ENCODE results near the gene ATG4B.

DNA sequence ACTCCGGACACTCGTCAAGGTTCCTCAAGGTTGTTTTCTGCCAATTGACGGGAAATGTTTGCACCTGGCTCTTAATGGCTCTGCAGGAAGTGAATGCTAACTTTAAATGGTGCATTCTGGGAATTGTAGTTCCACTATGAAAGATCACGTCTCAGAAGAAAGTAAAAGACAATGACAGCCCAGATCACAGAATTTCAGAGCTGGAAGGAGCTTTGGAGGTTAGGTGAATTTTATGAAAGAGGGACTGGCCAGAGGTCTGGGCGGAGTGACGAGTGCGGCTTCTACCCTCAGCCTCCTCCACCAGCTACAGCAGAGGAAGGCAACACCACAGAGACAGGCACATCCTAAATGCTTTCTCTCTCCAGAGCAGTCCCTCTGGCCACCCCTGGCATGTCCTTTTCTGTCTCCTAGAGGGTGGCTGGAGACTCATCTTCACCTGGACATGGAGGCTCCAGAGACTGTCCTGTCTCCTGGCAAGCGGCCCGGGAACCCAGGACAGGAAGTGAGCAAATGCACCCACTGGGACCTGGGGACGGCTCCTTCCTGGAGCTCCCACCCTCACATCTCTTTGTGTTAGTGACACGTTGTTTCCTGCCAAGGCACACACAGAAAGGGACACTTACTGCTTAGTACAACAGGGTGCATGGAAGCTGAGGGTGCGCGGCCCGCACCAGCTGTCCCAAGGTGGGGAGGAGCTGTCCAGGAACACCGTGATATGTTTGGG, 19.9 kb upstream of the ATG4B start:
- TF ChIP-seq, protein P1, sequence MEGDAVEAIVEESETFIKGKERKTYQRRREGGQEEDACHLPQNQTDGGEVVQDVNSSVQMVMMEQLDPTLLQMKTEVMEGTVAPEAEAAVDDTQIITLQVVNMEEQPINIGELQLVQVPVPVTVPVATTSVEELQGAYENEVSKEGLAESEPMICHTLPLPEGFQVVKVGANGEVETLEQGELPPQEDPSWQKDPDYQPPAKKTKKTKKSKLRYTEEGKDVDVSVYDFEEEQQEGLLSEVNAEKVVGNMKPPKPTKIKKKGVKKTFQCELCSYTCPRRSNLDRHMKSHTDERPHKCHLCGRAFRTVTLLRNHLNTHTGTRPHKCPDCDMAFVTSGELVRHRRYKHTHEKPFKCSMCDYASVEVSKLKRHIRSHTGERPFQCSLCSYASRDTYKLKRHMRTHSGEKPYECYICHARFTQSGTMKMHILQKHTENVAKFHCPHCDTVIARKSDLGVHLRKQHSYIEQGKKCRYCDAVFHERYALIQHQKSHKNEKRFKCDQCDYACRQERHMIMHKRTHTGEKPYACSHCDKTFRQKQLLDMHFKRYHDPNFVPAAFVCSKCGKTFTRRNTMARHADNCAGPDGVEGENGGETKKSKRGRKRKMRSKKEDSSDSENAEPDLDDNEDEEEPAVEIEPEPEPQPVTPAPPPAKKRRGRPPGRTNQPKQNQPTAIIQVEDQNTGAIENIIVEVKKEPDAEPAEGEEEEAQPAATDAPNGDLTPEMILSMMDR (IDR thresholded peaks at IDR 0.05): no peak
- TF ChIP-seq EP300 (IDR thresholded peaks at IDR 0.05) (no peak), POLR2AphosphoS5 (IDR thresholded peaks at IDR 0.05) (no peak)

Measured in suprapubic skin (tissue), 4 donors.